K562 (cell line): ENCODE measurements around the gene CYP11A1. TPM values are rescaled to one million over a fixed set of nuclear protein-coding genes. Genes with fewer than 3 reads are reported as not detected.

ENCODE experiments used
- CEBPG ChIP-seq, 3 experiments: fragments of 200-800 bp in 1 of 3; sonication (Bioruptor generic) in 1 of 3; sonication (generic) in 1 of 3; formaldehyde crosslinking in 1 of 3; IDR thresholded peaks in 2 of 3; conservative IDR thresholded peaks in 1 of 3; 2 replicates each; pipeline versions ENCODE4 v1.6.1 to v1.8.0; 2016 to 2022; ENCODE audit warnings: missing compliant biosample characterization in 2 of 3, missing genetic modification characterization in 2 of 3, mild to moderate bottlenecking in 1 of 3, missing genetic modification reagents in 1 of 3
- IRF2 ChIP-seq: sonication (generic); formaldehyde crosslinking; IDR thresholded peaks from 2 replicates; pipeline ENCODE4 v1.8.1; 2022; ENCODE audit warnings: mild to moderate bottlenecking, missing genetic modification reagents
- NR2C1 ChIP-seq, 2 experiments: fragments of 450-650 bp; IDR thresholded peaks; 2 replicates each; pipeline ENCODE4 v1.6.1; 2017; ENCODE audit warnings: mild to moderate bottlenecking in 2 of 2, antibody characterized with exemption in 1 of 2, inconsistent platforms in 1 of 2, missing compliant biosample characterization in 1 of 2, missing genetic modification characterization in 1 of 2
- NRF1 ChIP-seq, 2 experiments: fragments of 450-650 bp; IDR thresholded peaks in 1 of 2; conservative IDR thresholded peaks in 1 of 2; 2 replicates each; pipeline ENCODE4 v1.6.1; 2014; ENCODE audit warnings: mild to moderate bottlenecking in 2 of 2
- POLR3A ChIP-seq: IDR thresholded peaks from 2 replicates; pipeline ENCODE4 v1.6.1; 2011; ENCODE audit warnings: borderline replicate concordance, mild to moderate bottlenecking, moderate library complexity; ENCODE audit not compliant: insufficient read length, insufficient read depth; ENCODE audit errors: extremely low read depth
- SMARCC2 ChIP-seq: fragments of 450-650 bp; IDR thresholded peaks from 2 replicates; pipeline ENCODE4 v1.6.1; 2017; ENCODE audit warnings: antibody characterized with exemption, moderate library complexity, mild to moderate bottlenecking, low read depth
- SREBF1 ChIP-seq: fragments of 150-350 bp; IDR thresholded peaks from 2 replicates; pipeline ENCODE4 v1.6.1; 2014; ENCODE audit warnings: antibody characterized with exemption, low read depth, low read length, borderline replicate concordance
- TAF15 ChIP-seq: fragments of 200-400 bp; formaldehyde crosslinking; IDR thresholded peaks from 2 replicates; pipeline ENCODE4 v1.6.1; 2017; ENCODE audit warnings: mild to moderate bottlenecking, low read depth, low read length, moderate library complexity
- TRIM25 ChIP-seq: fragments of 450-650 bp; IDR thresholded peaks from 2 replicates; pipeline ENCODE4 v1.7.0; 2016; ENCODE audit warnings: borderline replicate concordance
- XRCC3 ChIP-seq: fragments of 450-650 bp; IDR thresholded peaks from 2 replicates; pipeline ENCODE4 v1.6.1; 2017; ENCODE audit warnings: mild to moderate bottlenecking, moderate library complexity
- polyA plus RNA-seq, 8 experiments: library from polyadenylated mRNA; depleted of rRNA in 4 of 8; stranded (reverse) in 5 of 8; unstranded in 3 of 8; fragments of >200 nt; fragmentation: Nextera tagmentation in 2 of 8; fragmentation: Illumina TruSeq in 1 of 8; extraction: Ambion mirVana in 2 of 8; extraction: Trizol in 1 of 8; gene quantifications; 2 replicates each; pipeline versions ENCODE4 v1.2.1 to v1.2.3, GENCODE V29; 2011 to 2014; ENCODE audit warnings: inconsistent platforms in 1 of 8, missing spikeins in 1 of 8
- total RNA-seq, 7 experiments: library from RNA; depleted of rRNA in 6 of 7; stranded (reverse); fragments of >200 nt in 6 of 7; fragmentation: Illumina TruSeq in 2 of 7; extraction: Trizol in 2 of 7; gene quantifications; 2 replicates each; pipeline versions ENCODE4 v1.2.1 to v1.2.3, GENCODE V29; 2011 to 2021; ENCODE audit warnings: low replicate concordance in 1 of 7
- TF ChIP-seq, protein P1 (sequence below): fragments of 450-650 bp; IDR thresholded peaks from 2 replicates; pipeline ENCODE4 v1.6.1; 2017; ENCODE audit warnings: mild to moderate bottlenecking, moderate library complexity
- TF ChIP-seq, protein P2 (sequence below): sonication (generic); formaldehyde crosslinking; IDR thresholded peaks from 2 replicates; pipeline ENCODE4 v1.8.0; 2022; ENCODE audit warnings: mild to moderate bottlenecking, missing genetic modification reagents
- TF ChIP-seq, protein P3 (sequence below): fragments of 200-800 bp; sonication (Bioruptor generic); IDR thresholded peaks from 2 replicates; pipeline ENCODE4 v1.6.1; 2017; ENCODE audit warnings: missing genetic modification characterization, missing compliant biosample characterization
- TF ChIP-seq, protein P4 (sequence below): fragments of 450-650 bp; formaldehyde crosslinking; IDR thresholded peaks from 2 replicates; pipeline ENCODE4 v1.4.0; 2020; ENCODE audit warnings: mild to moderate bottlenecking, moderate library complexity

Gene CYP11A1
- total and polyA plus RNA-seq, 9 of the 15 experiments (the other 6 are each of a cell fraction or from before 2014, with no cell fraction given), result 0.06 to 0.24 (median 0.10) TPM; not detected in 4

- TF ChIP-seq, protein P1, sequence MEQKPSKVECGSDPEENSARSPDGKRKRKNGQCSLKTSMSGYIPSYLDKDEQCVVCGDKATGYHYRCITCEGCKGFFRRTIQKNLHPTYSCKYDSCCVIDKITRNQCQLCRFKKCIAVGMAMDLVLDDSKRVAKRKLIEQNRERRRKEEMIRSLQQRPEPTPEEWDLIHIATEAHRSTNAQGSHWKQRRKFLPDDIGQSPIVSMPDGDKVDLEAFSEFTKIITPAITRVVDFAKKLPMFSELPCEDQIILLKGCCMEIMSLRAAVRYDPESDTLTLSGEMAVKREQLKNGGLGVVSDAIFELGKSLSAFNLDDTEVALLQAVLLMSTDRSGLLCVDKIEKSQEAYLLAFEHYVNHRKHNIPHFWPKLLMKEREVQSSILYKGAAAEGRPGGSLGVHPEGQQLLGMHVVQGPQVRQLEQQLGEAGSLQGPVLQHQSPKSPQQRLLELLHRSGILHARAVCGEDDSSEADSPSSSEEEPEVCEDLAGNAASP, result no peak
- TF ChIP-seq TAF15 (no peak), POLR3A (no peak), SREBF1 (no peak), IRF2 (CRISPR knock-in tag) (no peak), XRCC3 (no peak), NR2C1 (IDR thresholded peaks at IDR 0.05) (no peak), NR2C1 (tag; IDR thresholded peaks at IDR 0.05) (no peak), CEBPG (CRISPR knock-in tag; IDR thresholded peaks at IDR 0.05) (no peak), CEBPG (tag; conservative IDR thresholded peaks at IDR 0.05 in 1 of 2, IDR thresholded peaks at IDR 0.05 in 1 of 2) (no peak), SMARCC2 (no peak), TRIM25 (no peak), NRF1 (conservative IDR thresholded peaks at IDR 0.05 in 1 of 2, IDR thresholded peaks at IDR 0.05 in 1 of 2) (peak; percentile 76 to 82)
- TF ChIP-seq, protein P2, sequence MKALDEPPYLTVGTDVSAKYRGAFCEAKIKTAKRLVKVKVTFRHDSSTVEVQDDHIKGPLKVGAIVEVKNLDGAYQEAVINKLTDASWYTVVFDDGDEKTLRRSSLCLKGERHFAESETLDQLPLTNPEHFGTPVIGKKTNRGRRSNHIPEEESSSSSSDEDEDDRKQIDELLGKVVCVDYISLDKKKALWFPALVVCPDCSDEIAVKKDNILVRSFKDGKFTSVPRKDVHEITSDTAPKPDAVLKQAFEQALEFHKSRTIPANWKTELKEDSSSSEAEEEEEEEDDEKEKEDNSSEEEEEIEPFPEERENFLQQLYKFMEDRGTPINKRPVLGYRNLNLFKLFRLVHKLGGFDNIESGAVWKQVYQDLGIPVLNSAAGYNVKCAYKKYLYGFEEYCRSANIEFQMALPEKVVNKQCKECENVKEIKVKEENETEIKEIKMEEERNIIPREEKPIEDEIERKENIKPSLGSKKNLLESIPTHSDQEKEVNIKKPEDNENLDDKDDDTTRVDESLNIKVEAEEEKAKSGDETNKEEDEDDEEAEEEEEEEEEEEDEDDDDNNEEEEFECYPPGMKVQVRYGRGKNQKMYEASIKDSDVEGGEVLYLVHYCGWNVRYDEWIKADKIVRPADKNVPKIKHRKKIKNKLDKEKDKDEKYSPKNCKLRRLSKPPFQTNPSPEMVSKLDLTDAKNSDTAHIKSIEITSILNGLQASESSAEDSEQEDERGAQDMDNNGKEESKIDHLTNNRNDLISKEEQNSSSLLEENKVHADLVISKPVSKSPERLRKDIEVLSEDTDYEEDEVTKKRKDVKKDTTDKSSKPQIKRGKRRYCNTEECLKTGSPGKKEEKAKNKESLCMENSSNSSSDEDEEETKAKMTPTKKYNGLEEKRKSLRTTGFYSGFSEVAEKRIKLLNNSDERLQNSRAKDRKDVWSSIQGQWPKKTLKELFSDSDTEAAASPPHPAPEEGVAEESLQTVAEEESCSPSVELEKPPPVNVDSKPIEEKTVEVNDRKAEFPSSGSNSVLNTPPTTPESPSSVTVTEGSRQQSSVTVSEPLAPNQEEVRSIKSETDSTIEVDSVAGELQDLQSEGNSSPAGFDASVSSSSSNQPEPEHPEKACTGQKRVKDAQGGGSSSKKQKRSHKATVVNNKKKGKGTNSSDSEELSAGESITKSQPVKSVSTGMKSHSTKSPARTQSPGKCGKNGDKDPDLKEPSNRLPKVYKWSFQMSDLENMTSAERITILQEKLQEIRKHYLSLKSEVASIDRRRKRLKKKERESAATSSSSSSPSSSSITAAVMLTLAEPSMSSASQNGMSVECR, result peak; percentile 41; the same call in 1 of the 2 replicates
- TF ChIP-seq, protein P3, sequence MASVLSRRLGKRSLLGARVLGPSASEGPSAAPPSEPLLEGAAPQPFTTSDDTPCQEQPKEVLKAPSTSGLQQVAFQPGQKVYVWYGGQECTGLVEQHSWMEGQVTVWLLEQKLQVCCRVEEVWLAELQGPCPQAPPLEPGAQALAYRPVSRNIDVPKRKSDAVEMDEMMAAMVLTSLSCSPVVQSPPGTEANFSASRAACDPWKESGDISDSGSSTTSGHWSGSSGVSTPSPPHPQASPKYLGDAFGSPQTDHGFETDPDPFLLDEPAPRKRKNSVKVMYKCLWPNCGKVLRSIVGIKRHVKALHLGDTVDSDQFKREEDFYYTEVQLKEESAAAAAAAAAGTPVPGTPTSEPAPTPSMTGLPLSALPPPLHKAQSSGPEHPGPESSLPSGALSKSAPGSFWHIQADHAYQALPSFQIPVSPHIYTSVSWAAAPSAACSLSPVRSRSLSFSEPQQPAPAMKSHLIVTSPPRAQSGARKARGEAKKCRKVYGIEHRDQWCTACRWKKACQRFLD (CRISPR knock-in tag), result no peak
- TF ChIP-seq, protein P4, sequence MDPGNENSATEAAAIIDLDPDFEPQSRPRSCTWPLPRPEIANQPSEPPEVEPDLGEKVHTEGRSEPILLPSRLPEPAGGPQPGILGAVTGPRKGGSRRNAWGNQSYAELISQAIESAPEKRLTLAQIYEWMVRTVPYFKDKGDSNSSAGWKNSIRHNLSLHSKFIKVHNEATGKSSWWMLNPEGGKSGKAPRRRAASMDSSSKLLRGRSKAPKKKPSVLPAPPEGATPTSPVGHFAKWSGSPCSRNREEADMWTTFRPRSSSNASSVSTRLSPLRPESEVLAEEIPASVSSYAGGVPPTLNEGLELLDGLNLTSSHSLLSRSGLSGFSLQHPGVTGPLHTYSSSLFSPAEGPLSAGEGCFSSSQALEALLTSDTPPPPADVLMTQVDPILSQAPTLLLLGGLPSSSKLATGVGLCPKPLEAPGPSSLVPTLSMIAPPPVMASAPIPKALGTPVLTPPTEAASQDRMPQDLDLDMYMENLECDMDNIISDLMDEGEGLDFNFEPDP (CRISPR knock-in tag), result no peak
These were observed 6.5 kb upstream of the CYP11A1 start (continued) for GRCh38 chr15:74373731-74374647.
